Subcutaneous adipose tissue (tissue), 4 donors: ENCODE results near the gene FREY1. TPM values are rescaled to one million over a fixed set of nuclear protein-coding genes. Genes with fewer than 3 reads are reported as not detected.

Experiments
- total RNA-seq, 4 donors: library from RNA; depleted of rRNA; stranded (reverse); fragments of >200 nt; gene quantifications; one replicate each; pipeline ENCODE4 v1.1.0, GENCODE V29; 2016
- TF ChIP-seq, protein P1 (sequence below): fragments of 450-650 bp; IDR thresholded peaks from one replicate; pipeline ENCODE4 v1.5.1; 2016; ENCODE audit warnings: low read depth, mild to moderate bottlenecking, control low read depth, antibody characterized with exemption, moderate library complexity

FREY1 gene
- total RNA-seq, 4 donors from 2014 or later: 3.0 TPM; not detected in 3

DNA sequence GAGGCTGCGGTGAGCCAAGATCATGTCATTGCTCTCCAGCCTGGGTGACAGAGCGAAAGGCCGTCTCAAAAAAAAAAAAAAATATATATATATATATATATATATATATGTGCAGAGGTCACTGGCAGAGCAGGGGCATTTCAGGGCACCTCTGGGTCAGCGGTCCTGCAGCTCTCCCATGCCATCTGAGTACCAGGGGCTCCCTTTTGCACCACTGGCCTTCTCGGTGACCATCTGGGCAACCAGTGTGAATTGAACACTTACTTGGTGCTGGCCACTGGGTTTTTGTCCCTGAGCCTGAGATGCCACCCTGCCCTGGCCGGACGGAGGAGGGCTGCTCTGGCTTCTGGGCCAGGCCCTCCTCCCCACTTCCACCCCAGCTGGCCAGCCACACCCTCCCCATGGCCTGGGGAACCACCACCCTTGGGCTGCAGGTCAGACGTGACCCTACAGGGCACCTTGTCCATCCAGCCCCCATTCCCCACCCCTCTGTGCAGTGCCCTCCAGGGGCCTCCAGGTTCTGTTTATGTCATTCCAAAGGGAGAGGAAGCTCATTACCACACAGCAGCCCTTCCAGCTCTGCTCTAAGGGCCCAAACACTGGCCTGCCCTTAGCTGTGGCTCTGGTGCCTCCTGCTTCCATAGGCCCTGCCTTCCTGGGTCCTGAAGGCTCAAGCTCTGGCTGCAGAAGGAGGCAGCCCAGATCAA lies 11.4 kb downstream of the FREY1 start:
- TF ChIP-seq, protein P1, sequence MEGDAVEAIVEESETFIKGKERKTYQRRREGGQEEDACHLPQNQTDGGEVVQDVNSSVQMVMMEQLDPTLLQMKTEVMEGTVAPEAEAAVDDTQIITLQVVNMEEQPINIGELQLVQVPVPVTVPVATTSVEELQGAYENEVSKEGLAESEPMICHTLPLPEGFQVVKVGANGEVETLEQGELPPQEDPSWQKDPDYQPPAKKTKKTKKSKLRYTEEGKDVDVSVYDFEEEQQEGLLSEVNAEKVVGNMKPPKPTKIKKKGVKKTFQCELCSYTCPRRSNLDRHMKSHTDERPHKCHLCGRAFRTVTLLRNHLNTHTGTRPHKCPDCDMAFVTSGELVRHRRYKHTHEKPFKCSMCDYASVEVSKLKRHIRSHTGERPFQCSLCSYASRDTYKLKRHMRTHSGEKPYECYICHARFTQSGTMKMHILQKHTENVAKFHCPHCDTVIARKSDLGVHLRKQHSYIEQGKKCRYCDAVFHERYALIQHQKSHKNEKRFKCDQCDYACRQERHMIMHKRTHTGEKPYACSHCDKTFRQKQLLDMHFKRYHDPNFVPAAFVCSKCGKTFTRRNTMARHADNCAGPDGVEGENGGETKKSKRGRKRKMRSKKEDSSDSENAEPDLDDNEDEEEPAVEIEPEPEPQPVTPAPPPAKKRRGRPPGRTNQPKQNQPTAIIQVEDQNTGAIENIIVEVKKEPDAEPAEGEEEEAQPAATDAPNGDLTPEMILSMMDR: no peak

- TF ChIP-seq, protein P1: no peak
Observed at GRCh38 chr11:45894555-45895247, 12.4 kb downstream of the FREY1 start.

GRCh38 chr11:45892856-45893255 lies 14.2 kb downstream of the FREY1 start:
- TF ChIP-seq, protein P1: no peak

GRCh38 chr11:45890886-45891550 lies 16.1 kb downstream of the FREY1 start:
- TF ChIP-seq, protein P1: no peak

- TF ChIP-seq, protein P1: no peak
Observed at GRCh38 chr11:45889966-45890365, 17.1 kb downstream of the FREY1 start.

GRCh38 chr11:45889555-45889954 lies 17.5 kb downstream of the FREY1 start:
- TF ChIP-seq, protein P1: no peak

DNA sequence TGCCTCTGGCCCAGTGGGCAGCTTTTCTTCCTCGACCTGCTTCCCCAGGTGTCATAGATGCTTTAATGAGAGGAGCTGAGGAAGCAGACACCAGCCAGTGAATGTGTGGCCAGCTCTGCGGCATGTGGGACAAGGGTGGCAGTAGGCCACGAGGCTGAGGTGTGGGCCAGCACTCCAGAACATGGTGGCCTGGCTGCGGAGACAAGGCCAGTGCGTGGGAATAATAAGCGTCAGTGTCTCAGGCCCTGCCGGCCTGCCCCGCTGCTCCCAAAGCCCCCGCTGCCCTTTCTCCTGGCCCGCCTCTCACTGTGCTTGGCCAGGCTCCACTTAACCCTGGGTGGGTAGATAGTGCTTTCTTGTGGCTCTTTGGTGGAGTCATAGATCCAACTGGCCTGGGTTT lies 19.5 kb downstream of the FREY1 start:
- TF ChIP-seq, protein P1: no peak
